Activated T-helper 17 cell treated with anti-CD3 and anti-CD28 coated beads, Interleukin-2, amount 50 U/mL, for 72 hours (primary cell): ENCODE data around the gene MAPK6. TPM values are rescaled to one million over a fixed set of nuclear protein-coding genes. Genes with fewer than 3 reads are reported as not detected.

Experiments used
- ATAC-seq: fragments of 150-1000 bp; cut with Tn5 transposase; replicated peaks from 2 replicates; pipeline ENCODE4 v1.10.0; 2021; ENCODE audit warnings: mild to moderate bottlenecking, moderate library complexity
- H3K27ac Mint-ChIP-seq: one replicate; pipeline ENCODE4 v1.8.0; 2022; ENCODE audit warnings: mixed read lengths
- H3K27me3 Mint-ChIP-seq: one replicate; pipeline ENCODE4 v1.8.0; 2022; ENCODE audit warnings: mixed read lengths
- H3K36me3 Mint-ChIP-seq: one replicate; pipeline ENCODE4 v1.8.0; 2022; ENCODE audit warnings: low read depth, mild to moderate bottlenecking, mixed read lengths
- H3K4me1 Mint-ChIP-seq: one replicate; pipeline ENCODE4 v1.8.0; 2022; ENCODE audit warnings: mixed read lengths
- H3K4me3 Mint-ChIP-seq: one replicate; pipeline ENCODE4 v1.8.0; 2022; ENCODE audit warnings: mild to moderate bottlenecking, mixed read lengths
- H3K9me3 Mint-ChIP-seq: one replicate; pipeline ENCODE4 v1.8.0; 2022; ENCODE audit warnings: mixed read lengths
- total RNA-seq, 2 donors: library from RNA; stranded (reverse); gene quantifications; one replicate each; pipeline ENCODE4 v1.2.3, GENCODE V29; 2022

The MAPK6 gene
- total RNA-seq, 2 donors from 2014 or later: 36.5 to 62.3 TPM

DNA sequence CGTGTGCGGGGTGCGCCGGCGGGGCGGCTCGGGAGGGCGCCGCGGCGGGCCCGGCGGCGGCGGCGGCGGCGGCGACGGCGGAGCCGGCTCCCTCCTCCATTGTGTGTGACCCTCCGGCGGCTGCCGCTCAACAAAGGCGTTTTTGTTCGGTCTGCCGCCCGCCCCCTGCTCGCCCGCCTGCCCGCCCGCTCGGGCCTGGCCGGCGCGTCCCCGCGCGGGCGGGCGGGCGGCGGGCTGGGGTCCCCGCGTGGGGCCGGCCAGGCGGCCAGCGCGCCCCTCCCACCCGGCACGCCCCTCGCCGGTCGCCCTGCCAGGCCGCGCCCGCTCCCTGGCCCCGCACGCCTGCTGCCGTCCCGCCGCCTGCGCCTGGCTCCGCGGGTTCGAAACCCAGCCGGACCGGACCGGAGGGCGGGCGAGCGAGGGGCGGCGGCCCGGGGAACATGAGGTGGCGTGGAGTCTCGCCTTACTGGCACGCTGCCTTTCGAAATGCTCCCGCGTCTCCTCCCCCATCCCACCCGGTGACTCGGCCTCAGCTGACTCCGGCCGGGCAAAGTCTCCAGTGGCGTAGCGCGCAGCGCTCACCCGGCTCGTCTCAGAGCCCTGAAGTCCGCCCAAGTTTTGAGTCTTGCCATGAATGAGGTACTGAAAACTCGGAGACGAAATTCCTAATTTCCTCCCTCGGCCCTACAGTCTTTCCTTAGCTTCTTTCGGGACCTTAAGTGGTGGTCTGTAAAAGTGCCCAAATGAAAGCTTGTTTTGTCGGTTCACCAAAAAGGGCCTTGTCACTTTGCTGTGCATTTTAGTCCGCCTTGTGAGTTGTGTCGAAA, 588 bp downstream of the MAPK6 start:
- ATAC-seq: peak; percentile 74
- Mint-ChIP-seq H3K27me3 (no peaks in the 10 kb centered on the region), H3K36me3 (peaks cover 26% of the 10 kb centered on the region), H3K9me3 (no peaks in the 10 kb centered on the region), H3K27ac (peak overlapping the region; percentile 99), H3K4me3 (peak overlapping the region; percentile 99), H3K4me1 (peaks cover 15% of the 10 kb centered on the region)

DNA sequence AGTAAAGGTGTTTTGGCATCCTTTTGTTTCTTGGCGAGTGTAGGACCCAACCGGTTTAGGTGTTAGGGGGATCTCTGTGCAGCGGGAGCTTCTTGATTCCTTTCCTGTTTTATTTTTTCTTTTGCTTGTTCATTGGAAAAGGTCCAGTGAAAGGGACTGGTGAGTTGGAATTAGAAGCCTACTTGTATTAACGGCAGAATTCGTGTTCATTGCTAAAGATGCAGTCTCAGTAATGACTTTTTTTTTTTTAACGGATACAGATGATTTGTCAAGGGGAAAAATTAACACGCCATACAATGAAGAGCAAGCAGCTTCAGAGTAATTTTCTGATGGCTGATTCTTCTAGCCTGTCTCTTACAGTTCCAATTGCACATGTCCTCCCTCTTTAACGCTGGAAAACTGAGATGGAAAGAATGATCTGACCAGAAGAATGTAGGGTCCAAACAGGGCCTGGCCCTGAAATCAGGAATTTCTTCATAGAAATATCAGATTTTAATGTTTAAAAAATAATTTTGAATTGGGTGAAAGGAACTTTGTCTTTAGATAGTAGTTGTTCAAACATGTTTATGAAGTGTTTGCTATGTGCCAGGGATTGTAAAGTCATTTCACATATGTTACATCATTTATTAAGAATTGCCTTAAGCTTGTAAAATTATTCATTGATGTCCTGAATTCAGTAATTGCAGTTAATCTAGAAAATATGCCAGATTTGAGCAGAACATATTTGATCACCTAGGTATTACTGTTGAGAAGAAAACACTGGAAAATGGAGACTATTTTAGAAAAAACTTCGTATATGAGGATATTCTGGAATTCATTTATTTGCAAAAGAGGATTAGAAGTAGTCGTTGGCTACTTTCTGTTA, 1.4 kb downstream of the MAPK6 start:
- Mint-ChIP-seq H3K36me3 (peaks cover 26% of the 10 kb centered on the region), H3K9me3 (no peaks in the 10 kb centered on the region), H3K27me3 (no peaks in the 10 kb centered on the region), H3K4me3 (peak overlapping the region; percentile 99), H3K4me1 (peaks cover 15% of the 10 kb centered on the region), H3K27ac (peak overlapping the region; percentile 99)
- no peak for ATAC-seq

DNA sequence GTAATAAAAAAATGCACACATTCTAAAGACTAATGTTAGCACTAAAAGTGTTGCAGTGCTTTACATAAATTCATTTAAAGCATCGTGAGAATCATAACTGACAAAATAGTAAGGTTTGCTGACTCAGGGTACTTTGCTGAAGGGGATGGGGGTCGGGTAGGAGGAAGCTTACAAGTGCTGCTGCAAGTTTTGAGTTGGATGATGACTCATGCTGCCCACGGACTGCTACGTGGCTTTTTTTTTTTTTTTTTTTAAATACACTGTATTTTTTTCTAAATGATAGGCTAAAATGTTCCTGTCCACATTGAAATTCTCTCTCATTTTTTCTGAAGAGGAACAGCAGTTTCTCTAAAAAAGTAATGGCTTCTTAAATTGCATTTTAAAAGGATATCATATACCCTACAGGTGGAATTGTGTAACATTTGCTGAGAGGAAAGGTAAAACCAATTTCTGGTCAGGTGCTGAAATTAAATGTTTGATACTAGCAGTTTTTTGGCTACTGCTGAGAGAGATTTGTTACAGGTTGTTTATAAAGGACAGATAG, 2.2 kb downstream of the MAPK6 start:
- Mint-ChIP-seq H3K4me1 (peaks cover 18% of the 10 kb centered on the region), H3K27me3 (no peaks in the 10 kb centered on the region), H3K9me3 (no peaks in the 10 kb centered on the region)

DNA sequence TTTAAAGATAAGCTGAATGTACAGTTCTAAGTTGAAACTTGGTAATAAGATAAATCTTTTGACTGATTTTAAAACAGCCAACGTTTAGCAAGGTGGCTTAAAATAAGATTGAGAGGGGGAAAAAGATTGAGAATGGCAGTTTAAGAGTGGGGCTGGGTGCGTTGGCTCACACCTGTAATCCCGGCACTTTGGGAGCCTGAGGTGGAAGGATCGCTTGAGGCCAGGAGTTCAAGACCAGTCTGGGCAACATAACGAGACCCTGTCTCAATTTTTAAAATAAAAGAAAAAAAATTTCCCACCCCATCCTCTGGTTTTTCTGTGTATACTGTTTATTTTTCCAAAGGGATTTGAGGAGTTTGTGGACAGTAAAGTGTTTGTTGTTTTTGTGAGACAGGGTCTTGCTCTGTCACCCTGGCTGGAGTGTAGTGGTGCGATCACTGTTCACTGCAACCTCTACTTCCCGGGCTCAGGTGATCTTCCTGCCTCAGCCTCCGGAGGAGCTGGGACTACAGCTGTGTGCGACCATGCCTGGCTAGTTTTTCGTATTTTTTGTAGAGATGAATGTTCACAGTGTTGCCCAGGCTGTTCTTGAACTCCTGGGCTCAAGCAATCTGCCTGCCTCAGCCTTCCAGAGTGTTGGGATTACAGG, 3.0 kb downstream of the MAPK6 start:
- Mint-ChIP-seq H3K27ac (peak overlapping the region; percentile 99), H3K36me3 (peaks cover 31% of the 10 kb centered on the region), H3K9me3 (no peaks in the 10 kb centered on the region), H3K27me3 (no peaks in the 10 kb centered on the region), H3K4me1 (peaks cover 20% of the 10 kb centered on the region), H3K4me3 (peak overlapping the region; percentile 99)
- ATAC-seq: no peak

More for the DNA sequence above, 2.2 kb downstream of the MAPK6 start:
- peak overlapping the region; percentile 99 for H3K27ac Mint-ChIP-seq
- peaks cover 26% of the 10 kb centered on the region for H3K36me3 Mint-ChIP-seq
- H3K4me3 Mint-ChIP-seq: peak overlapping the region; percentile 99
- peak; percentile 50 for ATAC-seq

DNA sequence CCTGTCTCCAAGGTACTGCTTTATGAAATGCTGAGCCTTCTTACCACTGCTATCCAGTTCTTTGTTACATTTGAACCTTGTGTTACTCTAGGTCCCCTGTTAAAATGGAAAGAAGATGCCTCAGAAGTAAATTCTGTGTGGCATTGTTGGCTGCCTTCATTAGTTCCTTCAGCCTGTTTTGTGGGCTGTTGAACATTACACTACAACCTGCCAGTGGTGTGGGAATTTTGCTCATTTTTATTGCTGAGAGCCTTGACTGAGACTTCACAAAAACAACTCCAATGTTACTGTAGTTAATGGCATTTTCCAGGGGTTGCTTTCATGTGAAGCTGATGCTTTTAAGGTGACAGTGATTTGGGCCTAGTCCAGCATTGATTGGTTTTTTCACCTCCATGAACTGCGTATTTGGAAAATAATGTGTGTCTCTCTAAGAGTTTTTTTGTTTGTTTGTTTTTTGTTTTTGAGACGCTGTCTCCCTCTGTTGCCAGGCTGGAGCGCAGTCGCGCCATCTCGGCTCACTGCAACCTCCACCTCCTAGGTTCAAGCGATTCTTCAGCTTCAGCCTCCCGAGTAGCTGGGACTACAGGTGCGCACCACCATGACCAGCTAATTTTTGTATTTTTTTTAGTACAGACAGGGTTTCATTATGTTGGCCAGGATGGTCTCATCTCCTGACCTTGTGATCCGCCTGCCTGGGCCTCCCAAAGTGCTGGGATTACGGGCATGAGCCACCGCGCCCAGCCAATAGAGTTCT, 4.3 kb downstream of the MAPK6 start:
- Mint-ChIP-seq H3K27ac (peak overlapping the region; percentile 23), H3K27me3 (no peaks in the 10 kb centered on the region), H3K4me3 (peak overlapping the region; percentile 99), H3K9me3 (no peaks in the 10 kb centered on the region), H3K36me3 (peaks cover 35% of the 10 kb centered on the region), H3K4me1 (peaks cover 19% of the 10 kb centered on the region)
- no peak for ATAC-seq

DNA sequence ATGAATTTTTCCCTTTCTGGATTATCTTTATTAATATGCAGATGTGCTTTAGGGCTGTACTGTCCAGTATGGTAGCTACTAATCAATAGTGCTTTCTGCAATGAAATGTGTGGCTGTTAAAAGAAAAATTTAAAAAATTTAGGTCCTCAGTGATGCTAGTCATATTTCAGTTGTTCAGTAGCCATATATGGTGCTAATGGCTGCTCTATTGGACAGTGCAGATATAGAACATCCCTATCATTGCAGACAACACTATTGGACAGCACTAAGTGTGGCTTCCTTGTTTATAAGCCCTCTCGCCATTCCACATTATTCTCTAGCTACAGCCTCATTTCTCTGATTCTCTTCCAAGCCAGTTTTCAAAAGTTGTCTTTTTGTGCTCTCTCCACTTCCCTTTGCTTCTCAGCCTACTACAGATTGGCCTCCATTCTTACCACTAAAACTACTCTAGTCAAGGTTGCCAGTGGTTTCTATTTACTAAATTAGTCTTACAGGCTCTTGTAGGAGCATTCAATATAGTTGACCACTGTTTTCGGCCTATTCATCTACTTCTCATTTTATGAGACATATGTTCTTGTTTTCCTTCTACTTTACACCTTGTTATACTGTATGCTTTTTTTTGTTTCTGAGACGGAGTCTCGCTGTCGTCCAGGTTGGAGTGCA, 9.5 kb downstream of the MAPK6 start:
- H3K4me3 Mint-ChIP-seq: no peak overlapping the region
- H3K27ac Mint-ChIP-seq: no peak overlapping the region
- peak; percentile 56 for ATAC-seq
- peaks cover 21% of the 10 kb centered on the region for H3K4me1 Mint-ChIP-seq
- no peaks in the 10 kb centered on the region for H3K27me3 Mint-ChIP-seq
- H3K36me3 Mint-ChIP-seq: peaks cover 41% of the 10 kb centered on the region
- H3K9me3 Mint-ChIP-seq: no peaks in the 10 kb centered on the region

DNA sequence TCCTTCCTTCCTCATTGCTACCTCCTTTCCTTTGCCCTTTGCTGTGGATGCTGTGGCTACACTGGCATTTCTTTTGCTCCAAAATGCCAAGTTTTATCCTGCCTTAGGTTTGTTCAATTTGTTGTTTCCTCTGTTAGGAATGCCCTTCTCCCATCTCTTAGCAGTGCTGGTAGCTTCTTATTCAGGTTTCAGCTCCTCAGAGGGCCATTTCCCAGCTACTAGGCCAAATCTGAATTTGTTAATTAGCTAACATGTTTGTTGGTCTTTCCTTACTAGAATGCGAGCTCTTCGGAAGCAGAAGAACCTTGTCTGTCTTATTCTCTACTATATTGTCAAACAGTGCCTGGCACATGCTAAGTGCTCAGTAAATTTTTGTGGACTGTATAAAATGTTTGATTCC, 11.0 kb downstream of the MAPK6 start:
- no peak overlapping the region for H3K4me3 Mint-ChIP-seq
- no peaks in the 10 kb centered on the region for H3K27me3 Mint-ChIP-seq
- peaks cover 28% of the 10 kb centered on the region for H3K4me1 Mint-ChIP-seq
- H3K9me3 Mint-ChIP-seq: no peaks in the 10 kb centered on the region
- no peak for ATAC-seq
- H3K27ac Mint-ChIP-seq: peak overlapping the region; percentile 47
- H3K36me3 Mint-ChIP-seq: peaks cover 56% of the 10 kb centered on the region

DNA sequence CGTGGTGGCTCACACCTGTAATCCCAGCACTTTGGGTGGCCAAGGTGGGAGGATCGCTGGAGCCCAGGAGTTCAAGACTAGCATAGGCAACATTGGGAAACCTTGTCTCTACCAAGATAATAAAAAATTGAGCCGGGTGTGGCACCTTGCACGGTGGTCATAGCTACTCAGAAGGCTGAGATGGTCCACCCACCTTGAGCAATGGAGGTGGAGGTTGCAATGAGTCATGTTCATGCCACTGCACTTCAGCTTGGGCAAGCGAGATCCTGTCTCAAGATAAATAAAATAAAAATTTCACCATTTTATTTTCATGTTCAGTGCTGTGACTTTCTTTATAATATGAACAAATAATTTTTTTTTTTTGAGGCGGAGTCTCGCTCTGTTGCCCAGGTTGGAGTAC, 12.5 kb downstream of the MAPK6 start:
- Mint-ChIP-seq H3K27me3 (no peaks in the 10 kb centered on the region), H3K27ac (no peak overlapping the region), H3K4me3 (no peak overlapping the region), H3K9me3 (no peaks in the 10 kb centered on the region), H3K4me1 (peaks cover 25% of the 10 kb centered on the region), H3K36me3 (peaks cover 57% of the 10 kb centered on the region)
- peak; percentile 32 for ATAC-seq

DNA sequence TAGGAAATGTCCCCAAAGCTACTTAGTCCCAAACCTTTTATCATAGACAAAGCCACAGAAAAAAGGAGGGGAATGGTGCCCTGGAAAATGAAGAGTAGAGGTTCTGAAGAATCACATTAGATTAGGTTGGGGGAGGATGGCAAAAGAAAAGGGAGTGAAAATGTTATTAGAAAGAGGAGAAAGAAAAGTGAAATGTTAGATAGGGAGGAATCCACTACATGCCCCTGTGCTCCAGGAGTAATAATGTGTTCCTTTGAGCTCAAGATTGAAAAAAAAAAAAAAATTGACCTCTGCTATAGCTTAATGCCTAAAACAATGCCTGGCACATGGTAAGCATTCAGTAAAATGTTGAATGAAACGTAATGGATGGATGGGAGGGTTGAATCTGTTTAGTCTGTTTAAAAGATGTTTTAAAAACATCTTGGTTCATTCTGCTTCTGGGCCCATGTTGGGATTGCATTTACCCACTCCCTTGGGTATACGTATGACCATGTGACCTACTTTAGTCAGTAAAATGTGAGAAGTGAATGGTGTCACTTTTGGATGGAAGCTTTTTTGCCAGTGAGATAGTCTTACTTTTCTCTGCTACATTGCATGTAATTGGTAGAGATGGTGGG, 19.0 kb downstream of the MAPK6 start:
- H3K9me3 Mint-ChIP-seq: no peaks in the 10 kb centered on the region
- H3K27ac Mint-ChIP-seq: peak overlapping the region; percentile 12
- no peak for ATAC-seq
- H3K4me3 Mint-ChIP-seq: no peak overlapping the region
- peaks cover 49% of the 10 kb centered on the region for H3K4me1 Mint-ChIP-seq
- peaks cover 35% of the 10 kb centered on the region for H3K36me3 Mint-ChIP-seq
- no peaks in the 10 kb centered on the region for H3K27me3 Mint-ChIP-seq

DNA sequence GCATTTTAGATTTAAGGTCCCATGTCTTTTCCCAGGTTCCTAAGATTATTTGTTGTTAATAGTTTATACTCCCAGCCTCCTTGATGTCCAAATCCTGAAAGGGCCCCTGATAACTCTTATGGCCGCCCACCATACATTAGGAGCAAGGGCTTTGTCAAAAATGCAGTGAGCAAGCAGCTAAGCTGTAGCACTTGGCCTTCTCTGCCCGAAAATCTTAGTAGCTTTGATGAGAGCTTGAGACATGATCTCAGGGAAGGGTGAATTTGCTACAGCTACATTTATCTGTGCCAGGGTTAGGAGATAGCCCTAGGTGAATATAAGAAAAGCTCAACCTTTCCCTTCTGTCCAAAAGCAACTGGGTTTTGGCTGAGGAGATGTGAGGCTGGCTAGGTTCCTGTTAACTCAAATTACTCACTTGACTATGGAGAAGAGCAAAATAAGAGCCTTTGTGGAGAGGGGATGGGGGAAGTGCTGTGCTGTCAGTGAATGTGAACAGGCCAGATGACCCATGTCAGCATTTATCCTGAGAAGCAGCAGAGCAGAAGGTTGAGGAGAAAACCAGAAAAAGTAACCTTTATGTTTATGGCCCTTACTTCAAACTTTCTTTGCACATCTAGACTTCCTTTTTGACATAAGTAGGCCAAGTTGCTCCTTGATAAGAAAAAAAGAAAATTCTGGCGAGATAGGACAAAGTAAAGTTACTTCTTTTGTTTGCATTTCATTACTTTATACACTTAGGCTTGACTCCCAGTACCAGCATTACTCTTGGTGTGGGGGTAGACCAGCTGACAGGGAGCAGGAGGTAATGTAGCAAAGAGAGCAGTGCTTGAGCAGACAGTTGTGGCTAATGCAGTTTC, 21.1 kb downstream of the MAPK6 start:
- no peaks in the 10 kb centered on the region for H3K27me3 Mint-ChIP-seq
- peak; percentile 50 for ATAC-seq
- peaks cover 44% of the 10 kb centered on the region for H3K4me1 Mint-ChIP-seq
- peak overlapping the region; percentile 63 for H3K27ac Mint-ChIP-seq
- no peaks in the 10 kb centered on the region for H3K9me3 Mint-ChIP-seq
- peak overlapping the region; percentile 36 for H3K4me3 Mint-ChIP-seq
- peaks cover 13% of the 10 kb centered on the region for H3K36me3 Mint-ChIP-seq

DNA sequence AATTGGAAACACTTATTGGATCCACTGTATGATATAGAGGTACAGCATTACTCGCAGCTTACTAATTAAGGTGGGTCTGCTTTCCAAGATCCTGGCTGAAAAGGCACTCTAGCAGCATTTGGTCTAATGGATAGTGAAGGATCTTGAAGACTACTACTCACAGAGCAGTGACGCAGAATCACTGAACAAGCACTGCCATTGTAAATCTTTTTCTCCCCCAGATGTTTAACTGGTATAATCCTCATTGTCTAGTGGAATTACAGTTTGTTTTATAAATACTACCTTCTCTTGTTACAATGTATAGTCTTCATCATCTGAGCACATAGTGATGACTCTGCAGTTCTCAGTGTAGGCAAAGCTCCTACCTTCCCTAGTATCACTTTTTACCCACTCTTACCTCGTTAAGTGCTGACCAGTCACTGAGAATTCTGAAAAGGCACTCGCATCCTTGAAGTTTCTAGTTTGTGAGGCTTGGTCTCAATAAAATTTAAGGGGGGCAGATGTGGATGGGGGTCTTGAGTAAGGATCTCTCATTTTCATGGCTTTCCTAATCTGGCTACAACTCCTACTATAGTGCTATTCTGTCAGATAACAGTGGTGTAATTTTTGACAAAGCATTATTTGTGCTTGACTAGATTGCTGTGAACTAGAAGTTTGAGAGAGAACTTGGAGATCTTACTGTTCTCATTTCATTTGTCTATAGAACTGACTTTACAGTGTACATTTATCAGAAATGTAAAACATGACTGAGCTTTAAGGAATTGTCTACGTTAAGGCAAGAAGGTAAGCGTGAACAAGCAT, 23.2 kb downstream of the MAPK6 start:
- Mint-ChIP-seq H3K4me3 (no peak overlapping the region), H3K9me3 (no peaks in the 10 kb centered on the region), H3K4me1 (peaks cover 57% of the 10 kb centered on the region), H3K27me3 (no peaks in the 10 kb centered on the region), H3K36me3 (peaks cover 28% of the 10 kb centered on the region), H3K27ac (peak overlapping the region; percentile 47)
- ATAC-seq: no peak
